ENCODE data around the gene CYB5A. TPM values are rescaled to one million over a fixed set of nuclear protein-coding genes. Genes with fewer than 3 reads are reported as not detected.
"Not testable (repeated sequence)": the region's sequence is repeated elsewhere in the genome, so short reads cannot be mapped to it uniquely, and the experiment has no call there.

Gene CYB5A
- 100 to 1,000 TPM; 279 to 338 (median 337) TPM for polyA plus RNA-seq (ENCODE audit: insufficient read length in 3 of 3)

GRCh38 chr18:74291771-74292540, at the start of gene CYB5A:
Gene CYB5A, minus strand, starts transcription at chr18:74291963. Its CDS starts 88 bp downstream, at chr18:74291875.
- DNase-seq (ENCODE audit: low read depth in 3 of 3, low spot score in 2 of 3): peak; percentile 93 to 95 (median 95)

GRCh38 chr18:74337912-74338309, 46.1 kb upstream of the CYB5A start:
- DNase-seq (ENCODE audit: low read depth in 3 of 3, low spot score in 2 of 3): no peak

- no peak for DNase-seq (ENCODE audit: low read depth in 3 of 3, low spot score in 2 of 3)
Observed at GRCh38 chr18:74337155-74337911, 45.6 kb upstream of the CYB5A start.

GRCh38 chr18:74336656-74337055, 44.9 kb upstream of the CYB5A start:
- DNase-seq (ENCODE audit: low read depth in 3 of 3, low spot score in 2 of 3): no peak

- DNase-seq (ENCODE audit: low read depth in 3 of 3, low spot score in 2 of 3): no peak
Observed at GRCh38 chr18:74334242-74334893, 42.6 kb upstream of the CYB5A start.

- no peak for DNase-seq (ENCODE audit: low read depth in 3 of 3, low spot score in 2 of 3)
Observed at GRCh38 chr18:74333091-74333490, 41.3 kb upstream of the CYB5A start.

GRCh38 chr18:74331404-74331803, 39.6 kb upstream of the CYB5A start:
- no peak for DNase-seq (ENCODE audit: low read depth in 3 of 3, low spot score in 2 of 3)

GRCh38 chr18:74329688-74330205, 38.0 kb upstream of the CYB5A start:
- DNase-seq (ENCODE audit: low read depth in 3 of 3, low spot score in 2 of 3): no peak

- DNase-seq (ENCODE audit: low read depth in 3 of 3, low spot score in 2 of 3): no peak
Observed at GRCh38 chr18:74328206-74328605, 36.4 kb upstream of the CYB5A start.

- DNase-seq (ENCODE audit: low read depth in 3 of 3, low spot score in 2 of 3): not testable (repeated sequence)
Observed at GRCh38 chr18:74326791-74327190, 35.0 kb upstream of the CYB5A start.

- no peak for DNase-seq (ENCODE audit: low read depth in 3 of 3, low spot score in 2 of 3)
Observed at GRCh38 chr18:74326231-74326630, 34.5 kb upstream of the CYB5A start.

GRCh38 chr18:74316257-74317170, 24.8 kb upstream of the CYB5A start:
- no peak for DNase-seq (ENCODE audit: low read depth in 3 of 3, low spot score in 2 of 3)

GRCh38 chr18:74315464-74316256, 23.9 kb upstream of the CYB5A start, which contains the start of gene C18orf63:
Gene C18orf63, plus strand, starts transcription at chr18:74315839. Its CDS starts 2,027 bp downstream, at chr18:74317866.
- DNase-seq (ENCODE audit: low read depth in 3 of 3, low spot score in 2 of 3): no peak

GRCh38 chr18:74314759-74315463, 23.1 kb upstream of the CYB5A start:
- DNase-seq (ENCODE audit: low read depth in 3 of 3, low spot score in 2 of 3): no peak

GRCh38 chr18:74311000-74311399, 19.2 kb upstream of the CYB5A start:
- no peak for DNase-seq (ENCODE audit: low read depth in 3 of 3, low spot score in 2 of 3)

GRCh38 chr18:74310411-74310810, 18.6 kb upstream of the CYB5A start:
- DNase-seq (ENCODE audit: low read depth in 3 of 3, low spot score in 2 of 3): no peak

- DNase-seq (ENCODE audit: low read depth in 3 of 3, low spot score in 2 of 3): no peak
Observed at GRCh38 chr18:74303936-74304335, 12.2 kb upstream of the CYB5A start.

- no peak for DNase-seq (ENCODE audit: low read depth in 3 of 3, low spot score in 2 of 3)
Observed at GRCh38 chr18:74303306-74303705, 11.5 kb upstream of the CYB5A start.

- DNase-seq (ENCODE audit: low read depth in 3 of 3, low spot score in 2 of 3): no peak
Observed at GRCh38 chr18:74299746-74300145, 8.0 kb upstream of the CYB5A start.

Measured in right renal cortex interstitium (tissue), 3 donors.